Mesothelial cell of epicardium (in vitro differentiated cells): ENCODE measurements around the gene RNGTT. TPM values are rescaled to one million over a fixed set of nuclear protein-coding genes. Genes with fewer than 3 reads are reported as not detected.
"Not testable (repeated sequence)": the region's sequence is repeated elsewhere in the genome, so short reads cannot be mapped to it uniquely, and the experiment has no call there.

Experiments
- DNase-seq, 2 experiments: peaks; one replicate each; pipeline ENCODE4 v3.0.0; 2021; ENCODE audit warnings: low spot score in 2 of 2; ENCODE audit not compliant: unreplicated experiment in 2 of 2
- H3K27ac Mint-ChIP-seq: 2 replicates; pipeline ENCODE4 v1.8.0; 2021; ENCODE audit warnings: mixed read lengths
- H3K27me3 Mint-ChIP-seq: 2 replicates; pipeline ENCODE4 v1.8.0; 2021; ENCODE audit warnings: low read depth, mixed read lengths
- H3K36me3 Mint-ChIP-seq: 2 replicates; pipeline ENCODE4 v1.8.0; 2021; ENCODE audit warnings: mixed read lengths
- H3K4me1 Mint-ChIP-seq: 2 replicates; pipeline ENCODE4 v1.8.0; 2021; ENCODE audit warnings: mixed read lengths
- H3K4me3 Mint-ChIP-seq: 2 replicates; pipeline ENCODE4 v1.8.0; 2021; ENCODE audit warnings: mild to moderate bottlenecking, moderate library complexity, mixed read lengths
- H3K9me3 Mint-ChIP-seq: 2 replicates; pipeline ENCODE4 v1.8.0; 2021; ENCODE audit warnings: mixed read lengths
- total RNA-seq: library from RNA; stranded (reverse); gene quantifications from 3 replicates; pipeline ENCODE4 v1.2.1, GENCODE V29; 2021
- TF ChIP-seq, protein P1 (sequence below): fragments of 200-600 bp; sonication (generic); IDR thresholded peaks from one replicate; pipeline ENCODE4 v1.5.0; 2021; ENCODE audit warnings: antibody characterized with exemption; ENCODE audit not compliant: unreplicated experiment

Gene RNGTT
- total RNA-seq, 1 donor from 2014 or later: 16.5 TPM

DNA sequence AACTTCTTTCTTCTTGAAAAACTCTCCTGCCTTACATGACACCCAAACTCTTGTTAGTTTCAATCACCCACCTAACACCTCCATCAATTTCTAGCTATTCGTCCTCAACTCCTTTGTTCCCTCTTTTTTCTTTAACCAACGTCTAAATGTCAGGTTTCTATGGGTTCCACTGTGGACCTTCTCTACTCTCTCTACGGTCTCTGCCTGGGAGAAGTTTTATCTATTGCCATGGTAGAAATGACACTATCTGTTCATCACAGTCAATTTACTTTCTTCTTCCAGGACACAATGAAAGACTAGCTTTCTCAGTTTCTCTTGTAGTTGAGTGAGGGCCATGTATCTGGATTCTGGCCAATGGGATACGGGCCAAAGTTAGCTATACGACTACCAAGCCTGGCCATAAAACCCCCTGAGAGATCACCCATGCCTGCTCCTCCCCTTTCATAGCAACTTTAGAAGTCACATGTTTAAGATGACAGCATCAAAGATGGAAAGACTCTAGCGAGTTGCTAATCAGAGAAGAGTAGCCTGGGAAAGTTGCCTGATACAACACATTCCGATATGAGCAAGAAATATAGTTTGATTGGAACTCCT is 17.9 kb downstream of the RNGTT start:
- H3K4me1 Mint-ChIP-seq: no peaks in the 10 kb centered on the region
- no peak for DNase-seq

DNA sequence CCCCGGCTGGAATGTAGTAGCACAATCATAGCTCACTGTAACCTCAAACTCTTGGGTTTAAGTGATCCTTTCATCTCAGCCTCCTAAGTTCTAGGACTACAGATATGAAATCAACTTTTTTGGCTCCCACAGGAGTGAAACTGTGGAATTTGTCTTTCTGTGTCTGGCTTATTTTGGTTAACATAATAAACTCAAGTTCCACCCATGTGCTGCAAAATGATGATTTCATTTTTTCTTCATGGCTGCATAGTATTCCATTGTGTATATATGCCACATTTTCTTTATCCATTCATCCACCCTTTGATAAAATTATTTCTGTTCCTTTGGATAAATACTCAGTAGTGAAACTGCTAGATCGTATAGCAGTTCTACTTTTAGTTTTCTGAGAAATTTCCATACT is 29.9 kb downstream of the RNGTT start:
- H3K27ac Mint-ChIP-seq: no peak overlapping the region
- no peaks in the 10 kb centered on the region for H3K4me1 Mint-ChIP-seq
- H3K36me3 Mint-ChIP-seq: peaks cover 69% of the 10 kb centered on the region
- no peaks in the 10 kb centered on the region for H3K27me3 Mint-ChIP-seq
- peaks cover 53% of the 10 kb centered on the region for H3K9me3 Mint-ChIP-seq
- no peak for DNase-seq
- TF ChIP-seq, protein P1, sequence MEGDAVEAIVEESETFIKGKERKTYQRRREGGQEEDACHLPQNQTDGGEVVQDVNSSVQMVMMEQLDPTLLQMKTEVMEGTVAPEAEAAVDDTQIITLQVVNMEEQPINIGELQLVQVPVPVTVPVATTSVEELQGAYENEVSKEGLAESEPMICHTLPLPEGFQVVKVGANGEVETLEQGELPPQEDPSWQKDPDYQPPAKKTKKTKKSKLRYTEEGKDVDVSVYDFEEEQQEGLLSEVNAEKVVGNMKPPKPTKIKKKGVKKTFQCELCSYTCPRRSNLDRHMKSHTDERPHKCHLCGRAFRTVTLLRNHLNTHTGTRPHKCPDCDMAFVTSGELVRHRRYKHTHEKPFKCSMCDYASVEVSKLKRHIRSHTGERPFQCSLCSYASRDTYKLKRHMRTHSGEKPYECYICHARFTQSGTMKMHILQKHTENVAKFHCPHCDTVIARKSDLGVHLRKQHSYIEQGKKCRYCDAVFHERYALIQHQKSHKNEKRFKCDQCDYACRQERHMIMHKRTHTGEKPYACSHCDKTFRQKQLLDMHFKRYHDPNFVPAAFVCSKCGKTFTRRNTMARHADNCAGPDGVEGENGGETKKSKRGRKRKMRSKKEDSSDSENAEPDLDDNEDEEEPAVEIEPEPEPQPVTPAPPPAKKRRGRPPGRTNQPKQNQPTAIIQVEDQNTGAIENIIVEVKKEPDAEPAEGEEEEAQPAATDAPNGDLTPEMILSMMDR: no peak
- no peak overlapping the region for H3K4me3 Mint-ChIP-seq

More for the DNA sequence above, 17.9 kb downstream of the RNGTT start:
- Mint-ChIP-seq H3K27ac (no peak overlapping the region), H3K36me3 (peaks cover 15% of the 10 kb centered on the region), H3K9me3 (peaks cover 3% of the 10 kb centered on the region), H3K27me3 (no peaks in the 10 kb centered on the region), H3K4me3 (no peak overlapping the region)
- TF ChIP-seq, protein P1: no peak

DNA sequence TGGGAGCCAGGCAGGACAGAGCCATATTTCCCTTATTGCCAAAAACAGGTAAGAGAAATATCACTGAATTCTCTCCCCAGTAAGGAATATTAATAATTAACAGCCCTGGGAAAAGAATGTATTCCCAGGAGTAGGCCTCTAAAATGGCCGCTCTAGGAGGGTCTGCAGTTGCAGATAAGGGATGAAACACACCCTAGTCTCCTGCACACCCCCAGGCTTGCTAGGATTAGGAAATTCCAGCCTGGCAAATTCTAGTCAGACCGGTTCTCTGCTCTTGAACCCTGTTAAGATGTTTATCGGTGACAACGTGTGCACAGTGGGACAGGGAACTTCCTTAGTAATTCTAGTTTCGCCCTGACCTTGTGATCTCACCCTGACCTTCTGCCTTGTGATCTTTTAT is 31.4 kb downstream of the RNGTT start:
- H3K4me1 Mint-ChIP-seq, H3K27ac Mint-ChIP-seq, H3K4me3 Mint-ChIP-seq, DNase-seq, H3K27me3 Mint-ChIP-seq: not testable (repeated sequence)
- Mint-ChIP-seq H3K9me3 (peaks cover 43% of the 10 kb centered on the region), H3K36me3 (peaks cover 58% of the 10 kb centered on the region)

DNA sequence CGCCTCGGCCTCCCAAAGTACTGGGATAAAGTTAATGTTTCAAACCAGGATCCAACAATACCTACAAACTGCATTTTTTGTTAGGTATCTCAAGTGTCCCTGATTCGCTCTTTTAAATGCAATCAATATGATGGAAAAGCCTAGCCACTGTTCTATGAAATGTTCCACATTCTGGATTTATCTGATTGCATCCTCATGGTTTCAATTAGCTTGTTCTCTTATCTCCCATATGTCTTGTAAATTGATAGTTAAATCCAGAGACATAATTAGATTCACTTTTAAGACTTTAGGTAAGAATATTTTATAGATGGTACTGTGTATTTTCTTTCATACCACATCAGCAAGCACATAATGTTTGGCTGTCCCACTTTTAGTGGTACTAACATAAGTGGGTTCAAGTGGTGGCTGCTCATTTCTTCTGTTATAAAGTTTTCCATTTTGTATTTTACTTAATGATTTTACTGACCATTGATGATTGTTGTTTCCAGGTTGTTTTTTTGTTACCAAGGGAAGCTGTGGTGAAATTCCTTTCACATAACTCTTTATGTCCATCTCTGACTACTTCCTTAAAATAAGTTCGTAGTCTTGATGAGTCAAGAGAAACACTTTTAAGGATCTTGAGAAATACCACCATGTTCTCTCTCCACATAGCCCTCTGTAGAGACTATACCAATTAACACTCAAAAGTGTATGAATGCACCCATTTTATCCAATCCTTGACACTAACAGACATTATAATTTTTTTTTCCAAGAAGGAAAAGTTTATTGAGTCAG is 40.5 kb downstream of the RNGTT start:
- H3K27me3 Mint-ChIP-seq: no peaks in the 10 kb centered on the region
- H3K4me1 Mint-ChIP-seq: no peaks in the 10 kb centered on the region
- no peak overlapping the region for H3K27ac Mint-ChIP-seq
- H3K36me3 Mint-ChIP-seq: peaks cover 19% of the 10 kb centered on the region
- DNase-seq: no peak
- H3K4me3 Mint-ChIP-seq: no peak overlapping the region
- TF ChIP-seq, protein P1: no peak
- peaks cover 11% of the 10 kb centered on the region for H3K9me3 Mint-ChIP-seq

DNA sequence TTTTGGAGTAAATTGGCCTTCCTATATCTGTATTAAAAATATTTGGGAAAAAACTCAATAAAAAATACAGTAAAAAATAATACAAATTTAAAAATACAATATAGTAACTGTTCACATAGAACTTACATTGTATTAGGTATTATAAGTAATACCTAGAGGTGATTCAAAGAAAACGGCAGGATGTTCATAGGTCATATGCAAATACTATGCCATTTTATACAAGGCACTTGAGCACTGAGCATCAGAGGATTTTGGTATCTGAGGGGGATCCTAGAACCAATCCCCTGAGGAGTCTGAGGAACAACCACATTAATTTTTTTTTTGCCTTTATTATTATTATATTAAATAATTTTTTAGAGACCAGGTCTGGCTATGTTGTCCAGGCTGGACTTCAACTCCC is 41.7 kb downstream of the RNGTT start:
- TF ChIP-seq, protein P1: no peak
- H3K27ac Mint-ChIP-seq: no peak overlapping the region
- peaks cover 11% of the 10 kb centered on the region for H3K9me3 Mint-ChIP-seq
- H3K36me3 Mint-ChIP-seq: peaks cover 19% of the 10 kb centered on the region
- DNase-seq: no peak
- H3K4me3 Mint-ChIP-seq: no peak overlapping the region
- H3K4me1 Mint-ChIP-seq: peaks cover 6% of the 10 kb centered on the region
- no peaks in the 10 kb centered on the region for H3K27me3 Mint-ChIP-seq
